Head of caudate nucleus (tissue), 42 donors: ENCODE results near the gene TCF23.
"Not testable (repeated sequence)": the region's sequence is repeated elsewhere in the genome, so short reads cannot be mapped to it uniquely, and the experiment has no call there.

ENCODE experiments used
- DNase-seq, 42 donors: peaks; one replicate each; pipeline versions ENCODE4 v3.0.0 to v3.0.0-alpha.2; 2020 to 2021; ENCODE audit warnings: mixed read lengths in 7 of 42
- intact Hi-C: fragments of 100-400 bp; cut with DNase I; formaldehyde crosslinking; loops from one replicate; pipeline ENCODE4 v1.15.0; 2022

Gene TCF23

DNA sequence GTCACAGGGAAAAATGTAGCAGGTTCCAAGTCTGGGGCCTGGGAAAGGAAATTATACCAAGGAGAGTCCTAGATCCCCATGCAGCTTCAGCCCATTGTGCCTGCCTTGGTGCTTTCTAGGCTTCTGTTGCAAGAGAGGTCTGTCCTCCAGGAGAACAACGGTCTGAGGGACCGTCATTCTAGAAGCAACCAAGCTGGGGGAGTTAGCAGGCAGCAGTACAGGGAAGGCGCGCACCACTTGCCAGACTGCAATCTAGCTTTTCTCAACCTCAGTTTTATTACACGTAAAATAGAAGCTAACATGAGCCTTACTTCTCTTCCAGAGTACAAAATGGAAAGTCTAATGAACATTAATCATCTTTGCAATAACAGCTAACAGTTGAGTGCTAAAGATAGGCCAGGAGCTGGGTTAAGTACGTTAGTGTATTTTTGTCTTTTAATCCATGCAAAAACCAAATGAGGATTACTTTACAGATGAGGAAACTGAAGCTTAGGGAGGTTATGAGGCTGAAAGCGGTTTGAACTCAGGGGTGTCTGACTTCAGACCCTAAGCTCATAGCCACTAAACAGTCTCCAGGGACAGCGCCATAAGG lies 1.9 kb downstream of the TCF23 start:
- intact Hi-C loops: no loop called here
- DNase-seq: no peak

DNA sequence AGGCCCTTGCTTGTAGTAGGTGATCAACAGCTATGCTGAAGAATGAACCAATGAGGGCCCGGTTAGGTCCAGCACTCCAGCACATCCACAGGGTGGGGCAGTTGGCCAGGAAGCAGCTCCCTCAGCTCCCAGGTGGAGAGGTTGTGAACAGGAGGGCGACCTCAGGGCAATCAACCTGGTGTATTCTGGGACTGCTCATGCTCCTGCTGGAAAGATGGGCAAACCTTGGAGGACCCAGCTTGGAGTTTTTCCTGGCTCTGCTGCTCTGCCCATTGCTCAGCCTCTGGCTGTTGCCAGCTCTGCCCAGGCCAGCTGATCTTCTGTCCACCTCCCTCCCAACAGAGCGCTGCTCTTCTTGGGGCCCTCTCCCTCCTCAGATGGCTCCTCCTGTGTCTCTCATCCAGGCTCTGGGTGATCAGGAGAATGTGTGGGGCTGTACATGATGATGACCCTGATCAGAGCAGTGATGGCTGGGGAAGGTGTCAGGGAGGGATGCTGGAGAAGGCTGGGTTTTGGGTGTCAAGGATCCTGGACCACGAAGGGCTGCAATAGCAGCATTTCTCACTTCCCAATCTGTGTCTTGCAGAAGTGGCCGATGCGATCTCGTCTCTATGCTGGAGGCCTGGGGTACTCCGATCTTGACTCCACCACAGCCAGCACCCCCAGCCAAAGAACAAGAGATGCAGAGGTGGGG lies 3.4 kb downstream of the TCF23 start:
- no peak for DNase-seq
- intact Hi-C loops: no loop called here

DNA sequence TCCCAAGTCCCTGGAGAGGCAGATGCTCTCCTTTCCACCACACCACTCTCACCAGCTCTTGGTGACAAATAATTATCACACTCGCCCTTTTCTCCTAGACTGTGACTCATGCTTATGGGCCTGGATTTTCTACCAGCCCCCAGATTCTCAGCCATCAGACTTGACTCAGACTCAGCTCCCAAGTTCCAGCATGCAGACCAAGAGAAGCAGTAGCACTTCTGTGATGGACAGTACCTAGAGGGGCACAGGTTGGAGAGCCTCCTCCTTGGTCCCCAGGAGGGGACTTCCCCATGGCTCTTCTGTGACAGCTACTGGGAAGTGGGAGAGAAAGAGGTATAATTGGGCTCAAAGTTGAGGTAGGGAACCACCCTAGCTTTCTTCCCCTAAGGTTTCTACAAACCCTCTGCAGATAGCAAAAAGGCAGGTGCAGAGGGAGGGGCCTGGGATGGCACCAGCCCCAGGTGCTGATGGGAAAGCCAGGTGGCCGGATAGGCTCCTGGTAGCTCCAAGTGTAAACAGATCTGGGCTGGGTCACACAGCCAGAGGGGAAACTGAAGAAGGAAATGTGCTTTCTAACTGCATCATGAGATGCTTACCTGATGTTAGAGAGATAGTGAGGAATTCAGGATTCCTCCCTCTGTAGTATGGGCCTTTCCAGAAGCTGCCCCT lies 4.1 kb downstream of the TCF23 start:
- peak in 1 of 42 donors; percentile 28 for DNase-seq

GRCh38 chr2:27154488-27154887 lies 5.7 kb downstream of the TCF23 start:
- intact Hi-C loops: no loop called here
- peak in 1 of 42 donors; percentile 0 for DNase-seq

More for the DNA sequence above, 4.1 kb downstream of the TCF23 start:
- intact Hi-C loops: no loop called here

- intact Hi-C loops: no loop called here
- peak in 1 of 42 donors; percentile 3 for DNase-seq
These were observed 6.3 kb downstream of the TCF23 start for GRCh38 chr2:27155069-27155520.

GRCh38 chr2:27158468-27158867 lies 9.7 kb downstream of the TCF23 start:
- intact Hi-C loops: no loop called here
- DNase-seq: no peak

DNA sequence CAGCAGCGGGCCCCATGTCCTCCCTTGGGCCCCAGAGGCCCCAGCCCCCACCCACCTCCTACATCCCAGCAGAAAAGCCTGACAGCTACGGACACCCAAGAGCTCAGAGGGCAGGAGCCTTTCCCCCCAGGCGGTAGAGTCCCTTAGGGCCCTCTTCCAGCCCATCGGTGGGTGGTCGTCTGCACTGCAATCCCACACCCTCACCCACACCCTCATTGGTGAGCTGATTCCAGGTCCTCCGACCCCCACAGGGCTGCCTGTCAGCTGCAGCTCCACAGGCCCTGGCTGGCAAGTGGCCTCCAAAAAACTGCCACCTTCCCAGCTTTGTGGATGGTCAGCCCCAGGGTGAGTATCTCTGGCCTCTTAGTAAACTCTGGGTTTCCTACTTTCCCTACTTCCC lies 10.5 kb downstream of the TCF23 start:
- peak in 1 of 42 donors; percentile 28 for DNase-seq
- intact Hi-C loops: no loop called here

DNA sequence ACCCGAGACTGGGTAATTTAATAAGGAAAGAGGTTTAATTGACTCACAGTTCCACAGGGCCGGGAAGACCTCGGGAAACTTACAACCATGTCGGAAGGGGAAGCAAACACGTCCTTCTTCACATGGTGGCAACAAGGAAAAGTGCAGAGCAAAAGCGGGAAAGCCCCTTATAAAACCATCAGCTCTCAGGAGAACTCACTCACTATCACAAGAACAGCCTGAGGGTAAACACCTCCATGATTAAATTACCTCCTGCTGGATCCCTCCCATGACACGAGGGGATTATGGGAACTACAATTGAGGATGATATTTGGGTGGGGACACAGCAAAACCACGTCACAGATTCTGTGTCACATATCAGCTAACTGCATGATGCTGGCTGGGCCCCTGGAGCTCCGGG lies 11.4 kb downstream of the TCF23 start:
- DNase-seq: no peak
- intact Hi-C loops: no loop called here

DNA sequence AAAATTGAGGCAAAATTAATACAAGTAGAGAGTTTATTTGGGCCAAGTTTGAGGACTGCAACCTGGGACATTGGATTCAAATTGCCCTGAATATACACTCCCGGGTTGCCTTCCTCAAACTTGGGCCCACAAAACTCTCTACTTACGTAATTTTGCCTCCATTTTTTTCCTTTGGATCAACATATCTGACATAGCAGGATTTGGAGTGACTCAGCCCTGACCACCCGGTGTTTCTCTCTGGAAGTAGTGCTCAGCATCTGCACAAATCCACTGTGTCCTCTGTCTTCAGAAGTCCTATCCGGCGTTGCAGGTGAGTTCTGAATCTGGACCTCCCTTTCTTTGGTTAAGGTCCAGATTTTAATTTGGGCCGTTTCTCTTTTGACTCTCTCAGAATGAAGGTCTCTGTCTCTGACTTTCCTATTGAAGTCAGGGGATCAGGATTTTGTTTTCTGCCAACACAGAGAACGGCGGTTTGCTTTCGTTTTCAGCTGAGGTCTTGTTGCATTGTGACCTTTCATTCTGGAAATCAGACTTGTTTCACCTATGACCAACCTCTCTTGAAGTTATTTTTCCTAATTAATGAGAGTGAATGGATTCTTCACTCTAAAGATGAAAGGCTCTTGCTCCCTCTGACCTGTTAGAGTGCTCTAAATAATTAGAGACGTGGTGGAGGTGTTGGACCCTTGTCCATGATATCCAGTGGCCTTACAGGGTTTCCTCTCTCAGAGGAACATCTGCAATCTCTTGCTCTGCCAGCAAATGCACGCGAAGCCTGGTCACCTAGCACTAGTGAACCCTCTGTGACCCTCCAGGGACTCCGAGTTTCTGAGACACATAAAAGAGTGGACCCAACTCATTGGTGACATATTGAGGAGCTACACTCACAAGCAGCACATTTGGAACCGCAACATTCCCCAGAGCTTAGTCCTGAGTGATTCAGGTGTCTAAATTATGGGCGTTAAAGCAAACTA lies 13.6 kb downstream of the TCF23 start:
- intact Hi-C loops: no loop called here
- DNase-seq: no peak

DNA sequence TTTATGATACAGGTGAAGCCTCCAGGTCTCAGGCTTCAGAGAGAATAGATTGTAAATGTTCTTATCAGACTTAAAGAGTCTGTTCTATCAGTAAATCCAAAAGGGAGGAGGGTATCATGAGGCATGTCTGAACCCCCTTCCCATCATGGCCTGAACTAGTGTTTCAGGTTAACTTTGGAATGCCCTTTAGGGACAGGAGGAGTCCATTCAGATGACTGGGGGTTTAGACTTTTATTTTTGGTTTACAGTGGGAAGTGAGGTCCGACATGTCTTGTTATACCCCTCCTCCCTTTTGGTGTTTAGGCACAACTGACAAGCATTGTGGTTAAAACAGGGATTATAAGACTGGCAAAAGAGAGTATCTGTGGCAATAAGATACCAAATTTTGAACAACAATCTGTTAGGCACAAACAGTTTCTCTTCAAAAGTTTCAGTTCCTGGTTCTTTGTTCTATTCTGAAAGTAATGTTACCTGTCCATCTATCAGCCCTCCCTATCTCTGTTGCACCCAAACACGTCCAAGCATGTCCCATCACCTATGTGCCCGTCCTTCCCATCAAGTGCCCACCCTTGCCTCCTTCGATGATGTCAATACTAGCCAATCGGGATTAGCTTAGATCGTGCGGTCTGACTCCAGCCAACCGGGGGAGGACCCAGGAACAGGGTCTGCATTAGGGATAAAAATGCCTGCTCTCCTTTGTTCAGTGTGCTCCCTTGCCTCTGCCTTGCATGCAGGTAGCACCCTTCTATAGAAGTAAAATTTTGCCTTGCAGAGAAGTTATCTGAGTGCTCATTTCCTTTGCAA lies 16.4 kb downstream of the TCF23 start:
- intact Hi-C loops: no loop called here
- peak in 1 of 42 donors; percentile 24 for DNase-seq

DNA sequence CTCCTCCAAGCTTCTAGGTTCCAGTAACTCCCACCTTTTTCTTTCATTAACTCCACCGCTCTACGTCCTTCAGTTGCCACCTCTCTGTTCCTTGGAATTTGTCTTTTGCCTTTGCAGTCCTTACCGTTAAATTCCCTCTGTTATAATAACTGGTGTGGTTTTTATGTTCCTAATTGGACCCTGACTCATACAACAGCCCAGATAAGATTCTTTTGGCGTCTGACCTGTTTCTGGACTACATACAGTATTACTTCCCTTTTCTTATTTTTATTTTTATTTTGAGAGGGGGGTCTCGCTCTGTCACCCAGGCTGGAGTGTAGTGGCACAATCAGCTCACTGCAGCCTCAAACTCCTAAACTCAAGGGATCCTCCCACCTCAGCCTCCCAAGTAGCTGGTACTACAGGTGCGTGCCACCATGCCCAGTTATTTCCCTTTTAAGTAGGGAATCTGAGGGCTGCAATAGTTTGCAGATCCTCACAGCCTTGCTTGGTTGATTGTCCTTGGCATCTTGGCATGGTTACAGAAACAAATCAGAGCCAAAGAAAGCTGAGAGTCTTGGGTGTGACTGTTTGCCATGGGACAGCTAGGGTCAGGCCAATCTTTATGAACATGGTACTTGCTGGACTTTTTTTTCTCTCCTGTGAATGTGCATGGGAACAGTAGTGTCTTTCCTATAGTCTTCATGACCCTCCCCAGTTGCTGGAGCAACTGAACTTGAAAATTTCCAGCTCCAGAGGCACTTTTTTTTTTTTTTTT lies 22.0 kb downstream of the TCF23 start:
- DNase-seq: no peak
- intact Hi-C loops: no loop called here

- DNase-seq: no peak
- intact Hi-C loops: no loop called here
These were observed 22.6 kb downstream of the TCF23 start for GRCh38 chr2:27171351-27171848.

- intact Hi-C loops: no loop called here
- DNase-seq: no peak
These were observed 25.8 kb downstream of the TCF23 start for GRCh38 chr2:27174638-27175037.

DNA sequence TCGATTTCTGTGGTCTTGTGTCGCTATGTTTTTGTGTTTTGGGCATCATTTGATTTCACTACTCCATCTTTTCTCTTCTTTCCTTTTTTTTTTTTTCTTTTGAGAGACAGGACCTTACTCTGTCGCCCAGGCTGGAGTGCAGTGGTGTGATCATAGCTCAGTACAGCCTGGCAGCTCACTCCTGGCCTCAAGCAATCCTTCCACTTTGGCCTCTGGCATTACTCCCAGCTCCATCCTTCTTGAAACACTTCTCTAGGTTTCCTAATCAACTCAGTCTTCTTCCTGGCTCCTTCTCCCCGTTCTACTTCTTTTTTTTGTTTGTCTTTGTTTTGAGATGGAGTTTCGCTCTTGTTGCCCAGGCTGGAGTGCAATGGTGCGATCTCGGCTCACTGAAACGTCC lies 26.5 kb downstream of the TCF23 start:
- DNase-seq: peak in 1 of 42 donors; percentile 3
- intact Hi-C loops: no loop called here

GRCh38 chr2:27175781-27176180 lies 27.0 kb downstream of the TCF23 start:
- intact Hi-C loops, DNase-seq: not testable (repeated sequence)

DNA sequence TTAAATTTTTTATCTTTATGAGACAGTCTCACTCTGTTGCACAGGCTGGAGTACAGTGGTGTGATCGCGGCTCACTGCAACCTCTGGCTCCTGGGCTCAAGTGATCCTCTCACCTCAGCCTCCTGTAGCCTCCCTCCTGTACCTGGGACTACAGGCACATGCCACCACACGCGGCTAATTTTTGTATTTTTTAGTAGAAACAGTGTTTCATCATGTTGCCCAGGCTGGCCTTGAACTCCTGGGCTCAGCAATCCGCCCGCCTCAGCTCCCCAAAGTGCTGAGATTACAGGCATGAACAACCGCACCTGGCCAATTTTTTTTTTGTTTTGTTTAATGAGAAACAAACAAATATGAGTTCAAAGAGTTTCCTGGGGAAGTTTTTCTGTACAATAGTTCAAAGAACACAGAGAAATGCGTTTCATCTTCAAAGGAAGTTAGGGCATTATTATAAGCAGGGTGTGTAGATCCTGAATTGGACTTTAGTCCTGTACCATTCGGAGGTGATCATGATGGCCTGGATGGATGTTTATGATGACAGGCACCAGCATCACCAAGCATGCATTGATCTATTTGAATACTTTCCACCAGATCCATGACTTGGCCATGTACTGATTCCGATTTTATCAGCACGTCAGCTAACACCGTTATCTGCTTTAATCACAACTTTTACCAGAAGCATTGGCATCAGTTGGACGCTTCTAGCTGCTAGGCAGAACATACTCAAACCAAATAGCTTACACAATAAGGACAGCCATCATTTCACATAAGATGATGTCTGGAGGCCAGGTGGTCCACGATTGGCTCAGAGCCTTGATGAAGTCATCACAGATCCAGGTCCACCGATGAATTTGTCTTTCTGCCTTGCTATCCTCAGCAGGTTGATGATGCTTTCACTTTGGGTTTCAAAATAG lies 28.9 kb downstream of the TCF23 start:
- intact Hi-C loops: no loop called here
- DNase-seq: no peak

DNA sequence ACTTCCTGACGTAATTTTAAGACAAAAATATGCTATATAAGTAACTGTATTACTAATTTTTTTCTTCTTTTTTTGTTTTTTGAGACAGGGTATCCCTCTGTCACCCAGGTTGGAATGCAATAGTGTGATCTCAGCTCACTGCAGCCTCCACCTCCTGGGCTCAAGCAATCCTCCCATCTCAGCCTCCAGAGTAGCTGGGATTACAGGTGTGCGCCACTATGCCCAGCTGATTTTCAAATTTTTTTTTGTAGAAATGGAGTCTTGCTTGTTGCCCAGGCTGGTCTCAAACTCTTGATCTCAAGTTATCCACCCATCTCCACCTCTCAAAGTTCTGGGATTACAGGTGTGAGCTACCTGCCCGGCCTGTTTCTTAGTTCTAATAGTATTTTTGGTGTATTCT lies 29.7 kb downstream of the TCF23 start:
- intact Hi-C loops: no loop called here
- DNase-seq: no peak
